H1 (cell line): ENCODE results near the gene TIMM10.
A peak's percentile ranks its signal among the peaks of the same experiment; 100 is the strongest.

Source experiments
- CTCF ChIP-seq, 3 experiments: IDR thresholded peaks; 1 replicate in 2 of 3; 2 replicates in 1 of 3; pipeline versions ENCODE4 v1.5.1 to v1.6.1; 2011; ENCODE audit warnings: low read length in 3 of 3, mild to moderate bottlenecking in 3 of 3, inconsistent platforms in 2 of 3, low read depth in 1 of 3, moderate library complexity in 1 of 3; ENCODE audit not compliant: insufficient read depth in 1 of 3; ENCODE audit errors: control extremely low read depth in 1 of 3
- EZH2 ChIP-seq: fragments of 200-600 bp; sonication (generic); IDR thresholded peaks from 2 replicates; pipeline ENCODE4 v1.7.1; 2012; ENCODE audit warnings: low read depth, mild to moderate bottlenecking, moderate library complexity, low read length, inconsistent platforms; ENCODE audit not compliant: severe bottlenecking
- JUND ChIP-seq: IDR thresholded peaks from 2 replicates; pipeline ENCODE4 v1.6.1; 2011; ENCODE audit warnings: mild to moderate bottlenecking, improper control_type of control experiment, low read length
- POLR2A ChIP-seq, 2 experiments: IDR thresholded peaks; 1 replicate in 1 of 2; 2 replicates in 1 of 2; pipeline ENCODE4 v1.6.1; 2011; ENCODE audit warnings: low read depth in 2 of 2, low read length in 2 of 2, mild to moderate bottlenecking in 2 of 2; ENCODE audit errors: control extremely low read depth in 1 of 2
- POLR2AphosphoS5 ChIP-seq: IDR thresholded peaks from 2 replicates; pipeline ENCODE4 v1.6.1; 2011; ENCODE audit warnings: low read depth, low read length
- SRF ChIP-seq: IDR thresholded peaks from 2 replicates; pipeline ENCODE4 v1.6.1; 2011; ENCODE audit warnings: mild to moderate bottlenecking, low read depth, low read length, moderate library complexity
- TAF1 ChIP-seq: IDR thresholded peaks from 2 replicates; pipeline ENCODE4 v1.6.1; 2011; ENCODE audit warnings: mild to moderate bottlenecking, low read depth, low read length

- TF ChIP-seq POLR2A (IDR thresholded peaks at IDR 0.05; ENCODE audit: control extremely low read depth in 1 of 2, low read depth in 2 of 2, low read length in 2 of 2) (peak in 1 of 2 experiments; percentile 24; a peak in 2 of 3 replicates), POLR2AphosphoS5 (no peak; the same call in 1 of the 2 replicates), EZH2 (no peak), JUND (no peak), CTCF (IDR thresholded peaks at IDR 0.05; ENCODE audit: control extremely low read depth in 1 of 3, insufficient read depth in 1 of 3, low read depth in 1 of 3, low read length in 3 of 3) (no peak), SRF (no peak), TAF1 (peak; percentile 7; the same call in 1 of the 2 replicates)
Measured at GRCh38 chr11:57499413-57499982, 31.1 kb downstream of the TIMM10 start.
